Measurements from ENCODE around the gene RNF224. TPM values are rescaled to one million over a fixed set of nuclear protein-coding genes. Genes with fewer than 3 reads are reported as not detected.

RNF224 gene
- total and polyA plus RNA-seq, 4 experiments from 2014 or later: not detected

GRCh38 chr9:137268538-137269201 lies 41.4 kb downstream of the RNF224 start:
- H3K27ac ChIP-seq (ENCODE audit: low read depth, low read length): no peak overlapping the region
- POLR2A ChIA-PET (ENCODE audit: partially characterized antibody): no interaction called here
- H3K4me3 ChIP-seq (ENCODE audit: low read length in 2 of 2): no peak overlapping the region
- Mint-ChIP-seq H3K4me1 (peaks cover 8 to 19% (median 13%) of the 10 kb centered on the region in 4 donors), H3K27ac (no peak overlapping the region), H3K36me3 (peaks cover 18 to 29% of the 10 kb centered on the region in 2 donors), H3K27me3 (no peaks in the 10 kb centered on the region), H3K9me3 (no peaks in the 10 kb centered on the region), H3K4me3 (peak overlapping the region in 1 of 8 donors; percentile 27)
- no peaks in the 10 kb centered on the region for H3K27me3 ChIP-seq (ENCODE audit: insufficient read depth, low read length)
- CTCF ChIA-PET (ENCODE audit: partially characterized antibody): no interaction called here
- intact Hi-C loops (cut with micrococcal nuclease): no loop called here
- H3K9me3 ChIP-seq (ENCODE audit: control insufficient read depth in 1 of 2, low read length in 2 of 2): no peaks in the 10 kb centered on the region
- peaks cover 25% of the 10 kb centered on the region for H3K36me3 ChIP-seq (ENCODE audit: insufficient read depth, low read length)
- peaks cover 11% of the 10 kb centered on the region for H3K4me1 ChIP-seq (ENCODE audit: insufficient read depth, low read length)
- DNase-seq: no peak

- Mint-ChIP-seq H3K4me1 (peaks cover 8 to 19% (median 13%) of the 10 kb centered on the region in 4 donors), H3K36me3 (peaks cover 20 to 28% of the 10 kb centered on the region in 2 donors), H3K27ac (no peak overlapping the region), H3K4me3 (no peak overlapping the region), H3K9me3 (no peaks in the 10 kb centered on the region), H3K27me3 (no peaks in the 10 kb centered on the region)
- H3K4me3 ChIP-seq (ENCODE audit: low read length in 2 of 2): no peak overlapping the region
- no peaks in the 10 kb centered on the region for H3K9me3 ChIP-seq (ENCODE audit: control insufficient read depth in 1 of 2, low read length in 2 of 2)
- POLR2A ChIA-PET (ENCODE audit: partially characterized antibody): no interaction called here
- H3K27ac ChIP-seq (ENCODE audit: low read depth, low read length): no peak overlapping the region
- no peaks in the 10 kb centered on the region for H3K27me3 ChIP-seq (ENCODE audit: insufficient read depth, low read length)
- peaks cover 18% of the 10 kb centered on the region for H3K36me3 ChIP-seq (ENCODE audit: insufficient read depth, low read length)
- intact Hi-C loops (cut with micrococcal nuclease): no loop called here
- CTCF ChIA-PET (ENCODE audit: partially characterized antibody): no interaction called here
- DNase-seq: no peak
- H3K4me1 ChIP-seq (ENCODE audit: insufficient read depth, low read length): peaks cover 11% of the 10 kb centered on the region
Observed at GRCh38 chr9:137269231-137269772, 42.0 kb downstream of the RNF224 start.

GRCh38 chr9:137270929-137271695 lies 43.8 kb downstream of the RNF224 start:
- peak in 3 of 5 donors; percentile 22 to 37 (median 24) for DNase-seq
- peaks cover 11 to 27% (median 18%) of the 10 kb centered on the region in 4 donors for H3K4me1 Mint-ChIP-seq
- intact Hi-C loops (cut with micrococcal nuclease): no loop called here
- H3K36me3 Mint-ChIP-seq: peaks cover 20 to 25% of the 10 kb centered on the region in 2 donors
- Histone ChIP-seq H3K27ac (ENCODE audit: low read depth, low read length) (no peak overlapping the region), H3K4me1 (ENCODE audit: insufficient read depth, low read length) (peaks cover 11% of the 10 kb centered on the region), H3K9me3 (ENCODE audit: control insufficient read depth in 1 of 2, low read length in 2 of 2) (no peaks in the 10 kb centered on the region), H3K27me3 (ENCODE audit: insufficient read depth, low read length) (no peaks in the 10 kb centered on the region), H3K4me3 (ENCODE audit: low read length in 2 of 2) (no peak overlapping the region), H3K36me3 (ENCODE audit: insufficient read depth, low read length) (peaks cover 13% of the 10 kb centered on the region)
- H3K4me3 Mint-ChIP-seq: no peak overlapping the region
- POLR2A ChIA-PET (ENCODE audit: partially characterized antibody): interaction anchor here (1.2 kb wide), 1 partner anchor 30 kb away, joined by 3 read pairs; the partner anchor contains the start of gene TUBB4B
- H3K27ac Mint-ChIP-seq: peak overlapping the region in 4 of 7 donors; percentile 13 to 73 (median 54)
- CTCF ChIA-PET (ENCODE audit: partially characterized antibody): no interaction called here
- no peaks in the 10 kb centered on the region for H3K27me3 Mint-ChIP-seq
- H3K9me3 Mint-ChIP-seq: no peaks in the 10 kb centered on the region

- Histone ChIP-seq H3K9me3 (ENCODE audit: control insufficient read depth in 1 of 2, low read length in 2 of 2) (no peaks in the 10 kb centered on the region), H3K27ac (ENCODE audit: low read depth, low read length) (no peak overlapping the region), H3K27me3 (ENCODE audit: insufficient read depth, low read length) (no peaks in the 10 kb centered on the region), H3K4me1 (ENCODE audit: insufficient read depth, low read length) (peaks cover 11% of the 10 kb centered on the region), H3K36me3 (ENCODE audit: insufficient read depth, low read length) (peaks cover 9% of the 10 kb centered on the region), H3K4me3 (ENCODE audit: low read length in 2 of 2) (no peak overlapping the region)
- no peak for DNase-seq
- no peaks in the 10 kb centered on the region for H3K27me3 Mint-ChIP-seq
- CTCF ChIA-PET (ENCODE audit: partially characterized antibody): no interaction called here
- H3K4me1 Mint-ChIP-seq: peaks cover 12 to 27% (median 19%) of the 10 kb centered on the region in 4 donors
- H3K36me3 Mint-ChIP-seq: peaks cover 20 to 25% of the 10 kb centered on the region in 2 donors
- H3K27ac Mint-ChIP-seq: peak overlapping the region in 2 of 7 donors; percentile 42 to 65
- POLR2A ChIA-PET (ENCODE audit: partially characterized antibody): interaction anchor here (1.2 kb wide), 1 partner anchor 31 kb away, joined by 3 read pairs; the partner anchor contains the start of gene TUBB4B
- H3K4me3 Mint-ChIP-seq: no peak overlapping the region
- H3K9me3 Mint-ChIP-seq: no peaks in the 10 kb centered on the region
- intact Hi-C loops (cut with micrococcal nuclease): no loop called here
Observed at GRCh38 chr9:137271696-137272076, 44.4 kb downstream of the RNF224 start.

GRCh38 chr9:137272241-137273094 lies 45.2 kb downstream of the RNF224 start:
- Histone ChIP-seq H3K27me3 (ENCODE audit: insufficient read depth, low read length) (no peaks in the 10 kb centered on the region), H3K9me3 (ENCODE audit: control insufficient read depth in 1 of 2, low read length in 2 of 2) (no peaks in the 10 kb centered on the region), H3K4me3 (ENCODE audit: low read length in 2 of 2) (no peak overlapping the region), H3K4me1 (ENCODE audit: insufficient read depth, low read length) (peaks cover 17% of the 10 kb centered on the region), H3K27ac (ENCODE audit: low read depth, low read length) (no peak overlapping the region), H3K36me3 (ENCODE audit: insufficient read depth, low read length) (peaks cover 9% of the 10 kb centered on the region)
- DNase-seq: no peak
- Mint-ChIP-seq H3K27me3 (no peaks in the 10 kb centered on the region), H3K9me3 (no peaks in the 10 kb centered on the region), H3K36me3 (peaks cover 20 to 25% of the 10 kb centered on the region in 2 donors), H3K4me3 (no peak overlapping the region), H3K27ac (no peak overlapping the region), H3K4me1 (peaks cover 13 to 32% (median 22%) of the 10 kb centered on the region in 4 donors)
- CTCF ChIA-PET (ENCODE audit: partially characterized antibody): interaction anchor here (1.0 kb wide), 1 partner anchor 10 kb away, joined by 3 read pairs; no protein-coding TSS in a partner anchor
- intact Hi-C loops (cut with micrococcal nuclease): no loop called here
- POLR2A ChIA-PET (ENCODE audit: partially characterized antibody): interaction anchor here (0.7 to 2.0 kb wide), 2 partner anchors 16 to 32 kb away, joined by 3 to 7 read pairs; partner anchors contain the start of gene TUBB4B

- Mint-ChIP-seq H3K4me1 (peaks cover 13 to 36% (median 22%) of the 10 kb centered on the region in 4 donors), H3K36me3 (peaks cover 17 to 23% of the 10 kb centered on the region in 2 donors), H3K4me3 (no peak overlapping the region), H3K27me3 (peaks cover 0 to 1% of the 10 kb centered on the region in 2 donors), H3K27ac (no peak overlapping the region), H3K9me3 (no peaks in the 10 kb centered on the region)
- no peak overlapping the region for H3K4me3 ChIP-seq (ENCODE audit: low read length in 2 of 2)
- no peaks in the 10 kb centered on the region for H3K9me3 ChIP-seq (ENCODE audit: control insufficient read depth in 1 of 2, low read length in 2 of 2)
- H3K4me1 ChIP-seq (ENCODE audit: insufficient read depth, low read length): peaks cover 22% of the 10 kb centered on the region
- POLR2A ChIA-PET (ENCODE audit: partially characterized antibody): interaction anchor here (0.6 to 2.0 kb wide), 3 partner anchors 17 to 205 kb away, joined by 3 to 7 read pairs (median 3); partner anchors contain the start of gene TUBB4B
- intact Hi-C loops (cut with micrococcal nuclease): no loop called here
- no peaks in the 10 kb centered on the region for H3K27me3 ChIP-seq (ENCODE audit: insufficient read depth, low read length)
- no peak overlapping the region for H3K27ac ChIP-seq (ENCODE audit: low read depth, low read length)
- H3K36me3 ChIP-seq (ENCODE audit: insufficient read depth, low read length): peaks cover 5% of the 10 kb centered on the region
- CTCF ChIA-PET (ENCODE audit: partially characterized antibody): interaction anchor here (1.0 kb wide), 1 partner anchor 9 kb away, joined by 3 read pairs; no protein-coding TSS in a partner anchor
- no peak for DNase-seq
Observed at GRCh38 chr9:137273095-137273490, 45.8 kb downstream of the RNF224 start.

Data from CD4-positive, alpha-beta memory T cell (primary cell).